Measurements from ENCODE around the gene ITGA8. TPM values are rescaled to one million over a fixed set of nuclear protein-coding genes. Genes with fewer than 3 reads are reported as not detected.

The ITGA8 gene
- total RNA-seq, 1 donor from 2014 or later = not detected

GRCh38 chr10:15744217-15744865 is 24.6 kb upstream of the ITGA8 start:
- intact Hi-C loops (cut with micrococcal nuclease) = loop anchor here (1.0 kb wide), 1 partner anchor 310 kb away; no protein-coding TSS in a partner anchor

DNA sequence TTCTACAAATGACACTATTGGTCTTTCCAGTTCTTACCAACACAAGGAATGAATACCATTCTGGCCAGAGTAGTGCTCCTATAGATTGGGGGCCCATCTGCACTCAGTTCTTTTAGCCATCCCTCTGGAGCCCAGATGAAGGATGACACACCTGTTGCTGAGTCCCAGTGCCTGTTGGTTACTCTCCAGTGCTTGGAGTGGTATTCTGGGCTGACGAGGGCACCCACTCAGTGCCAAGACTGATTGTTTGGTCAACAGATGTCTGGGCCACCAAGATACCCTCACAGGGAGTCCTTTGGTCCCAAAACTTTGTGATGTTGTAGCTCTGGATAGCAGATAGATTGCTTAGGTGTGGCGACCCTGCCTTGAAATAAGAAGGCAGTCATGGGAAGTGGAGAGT is 23.7 kb upstream of the ITGA8 start:
- Mint-ChIP-seq H3K27me3 (ENCODE audit: insufficient read depth) (peaks cover 4% of the 10 kb centered on the region), H3K9me3 (no peaks in the 10 kb centered on the region), H3K4me1 (ENCODE audit: low read depth) (no peaks in the 10 kb centered on the region), H3K27ac (no peak overlapping the region), H3K4me3 (no peak overlapping the region), H3K36me3 (ENCODE audit: low read depth) (no peaks in the 10 kb centered on the region)
- intact Hi-C loops (cut with micrococcal nuclease) = no loop called here
- DNase-seq (ENCODE audit: low spot score) = no peak

More at GRCh38 chr10:15744217-15744865, 24.6 kb upstream of the ITGA8 start:
- peaks cover 4% of the 10 kb centered on the region for H3K27me3 Mint-ChIP-seq (ENCODE audit: insufficient read depth)
- peak; percentile 11 for DNase-seq (ENCODE audit: low spot score)
- H3K27ac Mint-ChIP-seq = no peak overlapping the region
- no peaks in the 10 kb centered on the region for H3K9me3 Mint-ChIP-seq
- H3K4me1 Mint-ChIP-seq (ENCODE audit: low read depth) = no peaks in the 10 kb centered on the region
- no peaks in the 10 kb centered on the region for H3K36me3 Mint-ChIP-seq (ENCODE audit: low read depth)
- H3K4me3 Mint-ChIP-seq = no peak overlapping the region

- H3K4me3 Mint-ChIP-seq = no peak overlapping the region
- H3K36me3 Mint-ChIP-seq (ENCODE audit: low read depth) = no peaks in the 10 kb centered on the region
- H3K9me3 Mint-ChIP-seq = no peaks in the 10 kb centered on the region
- no peak for DNase-seq (ENCODE audit: low spot score)
- H3K27me3 Mint-ChIP-seq (ENCODE audit: insufficient read depth) = peaks cover 4% of the 10 kb centered on the region
- intact Hi-C loops (cut with micrococcal nuclease) = no loop called here
- no peak overlapping the region for H3K27ac Mint-ChIP-seq
- H3K4me1 Mint-ChIP-seq (ENCODE audit: low read depth) = no peaks in the 10 kb centered on the region
Observed at GRCh38 chr10:15742836-15743235, 23.1 kb upstream of the ITGA8 start.

DNA sequence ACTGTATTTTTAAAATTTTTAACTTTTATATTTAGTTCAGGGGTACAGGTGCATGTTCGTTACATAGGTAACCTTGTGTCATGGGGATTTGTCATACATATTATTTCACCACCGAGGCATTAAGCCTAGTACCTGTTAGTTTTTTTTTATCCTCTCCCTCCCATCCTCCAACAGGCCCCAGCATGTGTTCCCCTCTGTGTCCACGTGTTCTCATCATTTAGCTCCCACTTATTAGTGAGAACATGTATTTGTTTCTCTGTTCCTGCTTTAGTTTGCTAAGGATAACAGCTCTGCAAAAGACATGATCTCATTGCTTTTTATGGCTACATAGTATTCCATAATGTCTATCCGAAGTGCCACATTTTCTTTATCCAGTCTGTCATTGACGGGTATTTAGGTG is 22.4 kb upstream of the ITGA8 start:
- Mint-ChIP-seq H3K36me3 (ENCODE audit: low read depth) (no peaks in the 10 kb centered on the region), H3K4me3 (no peak overlapping the region), H3K27ac (no peak overlapping the region), H3K4me1 (ENCODE audit: low read depth) (no peaks in the 10 kb centered on the region), H3K27me3 (ENCODE audit: insufficient read depth) (peaks cover 4% of the 10 kb centered on the region), H3K9me3 (no peaks in the 10 kb centered on the region)
- intact Hi-C loops (cut with micrococcal nuclease) = no loop called here
- no peak for DNase-seq (ENCODE audit: low spot score)

GRCh38 chr10:15741581-15741980 is 21.9 kb upstream of the ITGA8 start:
- no peak for DNase-seq (ENCODE audit: low spot score)
- no peaks in the 10 kb centered on the region for H3K4me1 Mint-ChIP-seq (ENCODE audit: low read depth)
- H3K36me3 Mint-ChIP-seq (ENCODE audit: low read depth) = no peaks in the 10 kb centered on the region
- H3K27ac Mint-ChIP-seq = no peak overlapping the region
- H3K9me3 Mint-ChIP-seq = no peaks in the 10 kb centered on the region
- H3K4me3 Mint-ChIP-seq = no peak overlapping the region
- intact Hi-C loops (cut with micrococcal nuclease) = no loop called here
- peaks cover 4% of the 10 kb centered on the region for H3K27me3 Mint-ChIP-seq (ENCODE audit: insufficient read depth)

DNA sequence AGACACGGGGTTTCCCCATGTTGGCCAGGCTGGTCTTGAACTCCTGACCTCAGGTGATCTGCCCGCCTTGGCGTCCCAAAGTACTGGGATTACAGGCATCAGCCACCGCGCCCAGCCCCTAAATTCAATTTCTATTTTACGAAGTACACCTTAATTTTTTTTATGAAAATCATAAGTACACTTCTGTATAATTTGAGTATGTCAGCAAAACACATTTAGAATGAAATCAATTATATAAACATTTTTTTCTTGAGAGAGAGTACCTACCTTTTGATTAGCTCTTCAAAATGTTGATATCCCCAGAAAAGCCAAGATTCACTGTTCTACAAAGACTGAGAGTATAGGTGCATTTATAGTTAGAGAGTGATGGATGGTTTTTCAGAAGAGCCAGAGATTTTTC is 20.5 kb upstream of the ITGA8 start:
- H3K27me3 Mint-ChIP-seq (ENCODE audit: insufficient read depth) = peaks cover 2% of the 10 kb centered on the region
- H3K9me3 Mint-ChIP-seq = no peaks in the 10 kb centered on the region
- intact Hi-C loops (cut with micrococcal nuclease) = no loop called here
- no peak overlapping the region for H3K27ac Mint-ChIP-seq
- no peaks in the 10 kb centered on the region for H3K36me3 Mint-ChIP-seq (ENCODE audit: low read depth)
- H3K4me3 Mint-ChIP-seq = no peak overlapping the region
- H3K4me1 Mint-ChIP-seq (ENCODE audit: low read depth) = no peaks in the 10 kb centered on the region
- no peak for DNase-seq (ENCODE audit: low spot score)

DNA sequence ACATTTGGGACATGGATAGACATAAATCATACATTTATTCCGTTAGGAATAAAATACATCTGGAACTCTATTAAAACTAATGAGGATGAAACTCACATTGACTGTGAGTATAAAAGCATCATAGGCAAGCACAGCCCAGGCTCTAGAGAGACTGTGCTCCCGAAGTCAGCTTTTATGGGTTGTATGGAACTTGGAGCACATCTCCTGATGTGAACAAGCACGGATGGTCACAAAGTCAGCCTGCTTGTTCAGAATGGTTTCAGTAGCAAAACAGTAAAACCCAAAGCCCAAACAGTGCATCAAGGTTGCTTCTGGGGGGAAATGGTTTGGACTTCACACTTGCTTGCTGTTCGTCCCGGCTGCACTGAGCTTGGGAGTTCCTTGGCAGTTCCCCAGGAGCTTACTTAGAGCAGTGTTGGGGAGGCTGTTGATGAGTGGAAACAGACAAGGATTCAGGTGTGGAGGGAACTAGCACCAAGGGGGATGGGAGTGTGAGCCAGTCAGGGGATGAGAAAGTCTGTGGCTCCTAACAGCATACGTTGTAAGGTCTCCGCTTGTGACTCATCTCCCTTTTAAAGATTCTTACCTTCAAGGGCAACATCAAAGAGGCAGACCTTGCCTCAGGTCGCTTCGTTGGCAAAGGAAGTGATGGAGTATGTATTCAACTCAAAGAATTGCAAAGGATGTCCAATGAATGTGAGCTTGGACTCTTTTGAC is 19.7 kb upstream of the ITGA8 start:
- intact Hi-C loops (cut with micrococcal nuclease) = no loop called here
- Mint-ChIP-seq H3K36me3 (ENCODE audit: low read depth) (no peaks in the 10 kb centered on the region), H3K27ac (no peak overlapping the region), H3K4me3 (no peak overlapping the region), H3K9me3 (no peaks in the 10 kb centered on the region), H3K27me3 (ENCODE audit: insufficient read depth) (no peaks in the 10 kb centered on the region), H3K4me1 (ENCODE audit: low read depth) (no peaks in the 10 kb centered on the region)
- no peak for DNase-seq (ENCODE audit: low spot score)

DNA sequence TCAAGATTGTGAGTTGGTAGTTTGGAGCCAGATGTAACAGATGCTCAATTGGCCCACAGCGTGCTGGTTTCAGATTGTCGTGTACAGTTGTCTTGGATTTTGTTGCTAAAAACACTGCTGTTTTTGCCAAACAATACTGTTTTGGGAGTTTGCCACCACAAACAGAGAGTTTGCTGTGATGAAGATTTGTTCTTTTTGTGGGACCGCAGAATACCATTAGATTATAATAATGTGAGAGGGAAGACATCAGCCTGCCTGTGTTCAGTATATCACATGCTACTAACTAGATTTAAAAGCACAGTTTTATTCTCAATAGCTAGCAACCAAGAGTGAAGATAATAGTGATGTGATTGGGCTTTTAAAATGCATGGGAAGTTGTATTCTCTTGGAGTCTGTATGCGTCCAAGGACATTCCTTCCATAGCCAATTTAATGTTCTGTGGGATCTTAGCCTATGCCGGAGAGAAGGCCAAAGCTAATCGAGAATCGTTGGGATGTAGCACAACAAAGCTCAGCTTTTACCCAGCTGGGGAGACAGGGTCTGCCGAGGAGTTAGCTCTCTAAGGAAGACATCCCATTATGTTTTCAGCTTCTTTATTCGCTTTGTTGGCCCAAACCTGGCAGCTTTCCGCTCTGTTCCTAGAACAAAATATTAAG is 18.7 kb upstream of the ITGA8 start:
- no peaks in the 10 kb centered on the region for H3K27me3 Mint-ChIP-seq (ENCODE audit: insufficient read depth)
- H3K36me3 Mint-ChIP-seq (ENCODE audit: low read depth) = no peaks in the 10 kb centered on the region
- intact Hi-C loops (cut with micrococcal nuclease) = no loop called here
- H3K4me1 Mint-ChIP-seq (ENCODE audit: low read depth) = no peaks in the 10 kb centered on the region
- H3K27ac Mint-ChIP-seq = no peak overlapping the region
- H3K4me3 Mint-ChIP-seq = no peak overlapping the region
- H3K9me3 Mint-ChIP-seq = no peaks in the 10 kb centered on the region
- DNase-seq (ENCODE audit: low spot score) = no peak

DNA sequence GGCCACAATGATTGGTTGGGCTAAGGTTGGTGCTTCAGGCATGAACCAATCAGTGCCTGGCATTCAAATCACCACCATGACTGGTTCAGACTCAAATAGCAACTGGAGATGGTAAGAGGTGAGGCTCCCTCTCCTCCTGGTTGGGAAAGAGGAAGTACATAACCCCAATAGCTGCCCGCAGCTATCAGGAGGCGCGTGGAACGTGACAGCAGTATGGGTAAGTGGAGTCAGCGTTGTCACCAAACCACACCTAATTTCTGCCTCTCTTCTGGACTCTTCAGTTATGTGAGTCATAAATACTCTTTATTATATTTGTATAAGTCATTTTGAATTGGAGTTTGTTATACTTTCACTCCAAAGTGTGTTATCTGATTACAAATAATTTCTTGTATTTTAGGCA is 17.9 kb upstream of the ITGA8 start:
- DNase-seq (ENCODE audit: low spot score) = no peak
- H3K36me3 Mint-ChIP-seq (ENCODE audit: low read depth) = no peaks in the 10 kb centered on the region
- H3K9me3 Mint-ChIP-seq = no peaks in the 10 kb centered on the region
- H3K4me1 Mint-ChIP-seq (ENCODE audit: low read depth) = no peaks in the 10 kb centered on the region
- H3K27me3 Mint-ChIP-seq (ENCODE audit: insufficient read depth) = no peaks in the 10 kb centered on the region
- intact Hi-C loops (cut with micrococcal nuclease) = no loop called here
- H3K4me3 Mint-ChIP-seq = no peak overlapping the region
- no peak overlapping the region for H3K27ac Mint-ChIP-seq

DNA sequence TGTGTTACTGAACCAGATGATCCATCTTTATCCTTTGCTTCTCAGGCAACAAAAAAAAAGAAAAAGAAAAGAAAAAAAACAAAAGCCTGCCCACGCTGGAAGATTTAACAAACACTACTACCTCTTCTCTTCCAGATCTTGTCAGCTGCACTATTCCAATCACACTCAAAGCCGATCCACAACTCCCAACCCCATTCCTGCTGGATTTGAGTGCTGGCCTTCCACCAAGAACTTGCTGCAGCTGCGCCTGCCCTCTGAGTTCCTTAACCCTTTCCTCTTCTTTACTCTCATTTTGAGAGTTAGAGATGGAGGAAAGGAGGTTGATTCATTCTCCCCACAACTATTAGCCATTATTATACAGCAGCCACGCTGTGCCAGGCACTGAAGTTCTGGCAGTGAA is 16.0 kb upstream of the ITGA8 start:
- no peak for DNase-seq (ENCODE audit: low spot score)
- peaks cover 5% of the 10 kb centered on the region for H3K27me3 Mint-ChIP-seq (ENCODE audit: insufficient read depth)
- intact Hi-C loops (cut with micrococcal nuclease) = no loop called here
- no peaks in the 10 kb centered on the region for H3K9me3 Mint-ChIP-seq
- H3K4me3 Mint-ChIP-seq = no peak overlapping the region
- H3K27ac Mint-ChIP-seq = no peak overlapping the region
- H3K36me3 Mint-ChIP-seq (ENCODE audit: low read depth) = no peaks in the 10 kb centered on the region
- no peaks in the 10 kb centered on the region for H3K4me1 Mint-ChIP-seq (ENCODE audit: low read depth)

- intact Hi-C loops (cut with micrococcal nuclease) = no loop called here
- Mint-ChIP-seq H3K27ac (no peak overlapping the region), H3K9me3 (no peaks in the 10 kb centered on the region), H3K4me1 (ENCODE audit: low read depth) (no peaks in the 10 kb centered on the region), H3K27me3 (ENCODE audit: insufficient read depth) (peaks cover 5% of the 10 kb centered on the region), H3K4me3 (no peak overlapping the region), H3K36me3 (ENCODE audit: low read depth) (no peaks in the 10 kb centered on the region)
- DNase-seq (ENCODE audit: low spot score) = no peak
Observed at GRCh38 chr10:15730341-15730740, 10.6 kb upstream of the ITGA8 start.

GRCh38 chr10:15729890-15730289 is 10.2 kb upstream of the ITGA8 start:
- Mint-ChIP-seq H3K27me3 (ENCODE audit: insufficient read depth) (peaks cover 7% of the 10 kb centered on the region), H3K27ac (no peak overlapping the region), H3K4me3 (no peak overlapping the region), H3K4me1 (ENCODE audit: low read depth) (no peaks in the 10 kb centered on the region), H3K36me3 (ENCODE audit: low read depth) (no peaks in the 10 kb centered on the region), H3K9me3 (no peaks in the 10 kb centered on the region)
- DNase-seq (ENCODE audit: low spot score) = no peak
- intact Hi-C loops (cut with micrococcal nuclease) = no loop called here

GRCh38 chr10:15726042-15726441 is 6.3 kb upstream of the ITGA8 start:
- Mint-ChIP-seq H3K9me3 (no peaks in the 10 kb centered on the region), H3K4me1 (ENCODE audit: low read depth) (no peaks in the 10 kb centered on the region), H3K27me3 (ENCODE audit: insufficient read depth) (peaks cover 23% of the 10 kb centered on the region), H3K36me3 (ENCODE audit: low read depth) (no peaks in the 10 kb centered on the region), H3K27ac (no peak overlapping the region), H3K4me3 (no peak overlapping the region)
- intact Hi-C loops (cut with micrococcal nuclease) = no loop called here
- no peak for DNase-seq (ENCODE audit: low spot score)
